IMR-90 (cell line): Measurements from ENCODE around the gene AKNA. TPM values are rescaled to one million over a fixed set of nuclear protein-coding genes. Genes with fewer than 3 reads are reported as not detected.

Experiments used
- ATAC-seq: fragments of 200-7000 bp; cut with Tn5 transposase; 2 replicates; pipeline ENCODE4 v1.9.1; 2020; ENCODE audit warnings: low read depth, mild to moderate bottlenecking, moderate library complexity
- BruUV-seq: library from RNA; stranded (reverse); fragments of 400-500 nt; replicated peaks from 2 replicates; lab custom pipeline; 2021; lab: Mats Ljungman, UMichigan
- CTCF ChIA-PET: fragments of 300-600 bp; formaldehyde crosslinking; extraction: SDS; loops from one replicate; lab custom pipeline; 2021; ENCODE audit warnings: antibody characterized with exemption; lab: Yijun Ruan, JAX
- POLR2A ChIA-PET: fragments of 300-600 bp; sonication (Branson Sonifier 250); formaldehyde crosslinking; loops from one replicate; lab custom pipeline; 2022; ENCODE audit warnings: antibody characterized with exemption; ENCODE audit not compliant: unreplicated experiment; lab: Charles Lee
- DNase-seq: peaks from one replicate; pipeline ENCODE4 v3.0.0; 2013
- H2AFZ ChIP-seq: replicated peaks from 2 replicates; pipeline ENCODE3; 2013; ENCODE audit warnings: low read length, mild to moderate bottlenecking; ENCODE audit not compliant: poor library complexity
- H2AK5ac ChIP-seq: 2 replicates; pipeline ENCODE4 v1.6.1; 2013; ENCODE audit warnings: low read depth, low read length, inconsistent platforms
- H2AK9ac ChIP-seq: replicated peaks from 2 replicates; pipeline ENCODE3; 2013; ENCODE audit warnings: mild to moderate bottlenecking, low read depth, low read length, moderate library complexity; ENCODE audit not compliant: poor library complexity
- H2BK120ac ChIP-seq: 2 replicates; pipeline ENCODE4 v1.6.1; 2013; ENCODE audit warnings: low read depth, low read length, inconsistent platforms
- H2BK15ac ChIP-seq: 3 replicates; pipeline ENCODE4 v1.6.1; 2013; ENCODE audit warnings: low read depth, low read length, inconsistent platforms
- H2BK20ac ChIP-seq: 2 replicates; pipeline ENCODE4 v1.6.1; 2013; ENCODE audit warnings: low read depth, mild to moderate bottlenecking, inconsistent platforms, low read length, moderate library complexity
- H2BK5ac ChIP-seq: 2 replicates; pipeline ENCODE4 v1.6.1; 2013; ENCODE audit warnings: mild to moderate bottlenecking, low read depth, low read length, inconsistent platforms; ENCODE audit not compliant: poor library complexity, severe bottlenecking
- H3K14ac ChIP-seq: replicated peaks from 2 replicates; pipeline ENCODE4 v1.6.1; 2013; ENCODE audit warnings: low read depth, low read length, inconsistent platforms
- H3K18ac ChIP-seq: 2 replicates; pipeline ENCODE4 v1.6.1; 2013; ENCODE audit warnings: low read depth, low read length, control low read depth
- H3K23ac ChIP-seq: 2 replicates; pipeline ENCODE4 v1.6.1; 2013; ENCODE audit warnings: low read depth, low read length, inconsistent platforms
- H3K27ac ChIP-seq: 2 replicates; pipeline ENCODE4 v1.5.1; 2013; ENCODE audit warnings: mild to moderate bottlenecking, control low read depth, low read length; ENCODE audit not compliant: insufficient read depth
- H3K27me3 ChIP-seq: 2 replicates; pipeline ENCODE4 v1.6.1; 2013; ENCODE audit warnings: low read length; ENCODE audit not compliant: control insufficient read depth, insufficient read depth
- H3K36me3 ChIP-seq: 2 replicates; pipeline ENCODE4 v1.6.1; 2013; ENCODE audit warnings: low read length, mixed read lengths; ENCODE audit not compliant: control insufficient read depth, insufficient read depth
- H3K4ac ChIP-seq: 2 replicates; pipeline ENCODE4 v1.6.1; 2013; ENCODE audit warnings: low read depth, low read length, inconsistent platforms
- H3K4me1 ChIP-seq: 2 replicates; pipeline ENCODE4 v1.6.1; 2013; ENCODE audit warnings: low read length, mixed read lengths; ENCODE audit not compliant: control insufficient read depth, insufficient read depth
- H3K4me2 ChIP-seq: 2 replicates; pipeline ENCODE4 v1.6.1; 2013; ENCODE audit warnings: low read depth, mild to moderate bottlenecking, control low read depth, low read length, moderate library complexity
- H3K4me3 ChIP-seq: 2 replicates; pipeline ENCODE4 v1.5.1; 2013; ENCODE audit warnings: low read depth, mild to moderate bottlenecking, control low read depth, low read length, moderate library complexity; ENCODE audit not compliant: insufficient read depth
- H3K56ac ChIP-seq: 2 replicates; pipeline ENCODE4 v1.6.1; 2013; ENCODE audit warnings: low read length, inconsistent platforms; ENCODE audit not compliant: insufficient read depth; ENCODE audit errors: extremely low read depth
- H3K79me1 ChIP-seq, 2 experiments: 2 replicates each; pipeline ENCODE4 v1.6.1; 2013; ENCODE audit warnings: low read length in 2 of 2, inconsistent platforms in 1 of 2, low read depth in 1 of 2
- H3K9ac ChIP-seq: 2 replicates; pipeline ENCODE4 v1.6.1; 2013; ENCODE audit warnings: low read depth, low read length, control low read depth
- H3K9me1 ChIP-seq: 2 replicates; pipeline ENCODE4 v1.6.1; 2013; ENCODE audit warnings: low read length, inconsistent platforms; ENCODE audit not compliant: insufficient read depth
- H3K9me3 ChIP-seq: 2 replicates; pipeline ENCODE4 v1.6.1; 2013; ENCODE audit warnings: low read length; ENCODE audit not compliant: control insufficient read depth, insufficient read depth
- H4K20me1 ChIP-seq: 2 replicates; pipeline ENCODE4 v1.6.1; 2013; ENCODE audit warnings: low read length, inconsistent platforms; ENCODE audit not compliant: insufficient read depth
- H4K5ac ChIP-seq: 2 replicates; pipeline ENCODE4 v1.6.1; 2013; ENCODE audit warnings: mild to moderate bottlenecking, low read depth, low read length, control low read depth
- H4K8ac ChIP-seq, 2 experiments: 2 replicates each; pipeline ENCODE4 v1.6.1; 2013; ENCODE audit warnings: low read depth in 2 of 2, low read length in 2 of 2, control low read depth in 1 of 2, inconsistent platforms in 1 of 2
- H4K91ac ChIP-seq: 2 replicates; pipeline ENCODE4 v1.6.1; 2013; ENCODE audit warnings: low read depth, low read length, inconsistent platforms; ENCODE audit not compliant: insufficient read depth
- BHLHE40 ChIP-seq: fragments of 150-350 bp; IDR thresholded peaks from 2 replicates; pipeline ENCODE4 v1.6.1; 2016; ENCODE audit warnings: mild to moderate bottlenecking, low read depth, low read length
- CEBPB ChIP-seq: IDR thresholded peaks from 2 replicates; pipeline ENCODE4 v1.6.1; 2012; ENCODE audit warnings: low read depth, low read length, improper control_type of control experiment
- CHD1 ChIP-seq: IDR thresholded peaks from 2 replicates; pipeline ENCODE4 v1.6.1; 2012; ENCODE audit warnings: low read depth, low read length, improper control_type of control experiment
- FOS ChIP-seq: fragments of 150-350 bp; IDR thresholded peaks from 2 replicates; pipeline ENCODE4 v1.6.1; 2016; ENCODE audit warnings: low read depth, low read length
- MAFK ChIP-seq: IDR thresholded peaks from 2 replicates; pipeline ENCODE4 v1.6.1; 2012; ENCODE audit warnings: low read depth, low read length, improper control_type of control experiment
- MAZ ChIP-seq: IDR thresholded peaks from 2 replicates; pipeline ENCODE4 v1.6.1; 2012; ENCODE audit warnings: low read depth, mild to moderate bottlenecking, low read length, improper control_type of control experiment, moderate library complexity, borderline replicate concordance
- MXI1 ChIP-seq: IDR thresholded peaks from 2 replicates; pipeline ENCODE4 v1.6.1; 2012; ENCODE audit warnings: low read depth, mild to moderate bottlenecking, low read length, moderate library complexity, borderline replicate concordance
- NFE2L2 ChIP-seq: fragments of 150-350 bp; IDR thresholded peaks from 2 replicates; pipeline ENCODE4 v1.6.1; 2016; ENCODE audit warnings: low read depth, mild to moderate bottlenecking, low read length
- POLR2A ChIP-seq: IDR thresholded peaks from 2 replicates; pipeline ENCODE4 v1.6.1; 2012; ENCODE audit warnings: mild to moderate bottlenecking, low read depth, low read length
- RAD21 ChIP-seq: IDR thresholded peaks from 2 replicates; pipeline ENCODE4 v1.6.1; 2012; ENCODE audit warnings: low read length, improper control_type of control experiment
- RCOR1 ChIP-seq: IDR thresholded peaks from 2 replicates; pipeline ENCODE4 v1.6.1; 2012; ENCODE audit warnings: mild to moderate bottlenecking, low read length, improper control_type of control experiment; ENCODE audit not compliant: insufficient replicate concordance
- RFX5 ChIP-seq: IDR thresholded peaks from 2 replicates; pipeline ENCODE4 v1.8.0; 2012; ENCODE audit warnings: low read depth, mild to moderate bottlenecking, low read length, moderate library complexity
- SMC3 ChIP-seq: fragments of 150-350 bp; IDR thresholded peaks from 2 replicates; pipeline ENCODE4 v1.6.1; 2016; ENCODE audit warnings: low read depth, mild to moderate bottlenecking, antibody characterized with exemption, low read length, moderate library complexity
- WGBS, 2 experiments: methylation state at CpG; one replicate each; pipeline versions ENCODE4 v1.1.5 to v1.1.7; 2013; ENCODE audit warnings: missing lambda C conversion rate in 2 of 2; ENCODE audit not compliant: insufficient read length in 1 of 2; ENCODE audit errors: extremely low coverage in 2 of 2; 5-methylcytosine and 5-hydroxymethylcytosine counted together
- dilution Hi-C: fragments of 300-500 bp; cut with HindIII; formaldehyde crosslinking; loops from one replicate; pipeline ENCODE4 v1.14.3; 2018; ENCODE audit warnings: low sequenced_read_pairs; ENCODE audit not compliant: unreplicated experiment
- in situ Hi-C: fragments of 300-500 bp; cut with MboI; formaldehyde crosslinking; loops from 3 replicates; pipeline ENCODE4 v1.14.3; 2019; ENCODE audit warnings: low sequenced_read_pairs, inconsistent platforms, mixed read lengths
- intact Hi-C: fragments of 100-400 bp; cut with micrococcal nuclease; formaldehyde crosslinking; loops from 2 replicates; pipeline ENCODE4 v1.10.0; 2022
- polyA plus RNA-seq, 3 experiments: library from polyadenylated mRNA; depleted of rRNA; stranded (reverse); fragments of >200 nt; gene quantifications; 2 replicates each; pipeline ENCODE4 v1.2.3, GENCODE V29; 2012; ENCODE audit warnings: low replicate concordance in 1 of 3
- total RNA-seq: library from RNA; depleted of rRNA; stranded (reverse); fragments of >200 nt; gene quantifications from 2 replicates; pipeline ENCODE4 v1.2.3, GENCODE V29; 2012
- TF ChIP-seq, protein P1 (sequence below): conservative IDR thresholded peaks from 2 replicates; pipeline ENCODE4 v1.5.1; 2012; ENCODE audit warnings: mild to moderate bottlenecking, low read depth, low read length, improper control_type of control experiment
- TF ChIP-seq, protein P2 (sequence below): fragments of 150-350 bp; IDR thresholded peaks from 2 replicates; pipeline ENCODE4 v1.6.1; 2016; ENCODE audit warnings: low read depth, mild to moderate bottlenecking, low read length, moderate library complexity, borderline replicate concordance
- TF ChIP-seq, protein P3 (sequence below): fragments of 150-350 bp; IDR thresholded peaks from 2 replicates; pipeline ENCODE4 v1.6.1; 2017; ENCODE audit warnings: mild to moderate bottlenecking, antibody characterized with exemption, low read length, low read depth

Gene AKNA
- total and polyA plus RNA-seq, 2 of the 4 experiments (the other 2 are of a cell fraction), result 2.7 to 7.3 TPM

DNA sequence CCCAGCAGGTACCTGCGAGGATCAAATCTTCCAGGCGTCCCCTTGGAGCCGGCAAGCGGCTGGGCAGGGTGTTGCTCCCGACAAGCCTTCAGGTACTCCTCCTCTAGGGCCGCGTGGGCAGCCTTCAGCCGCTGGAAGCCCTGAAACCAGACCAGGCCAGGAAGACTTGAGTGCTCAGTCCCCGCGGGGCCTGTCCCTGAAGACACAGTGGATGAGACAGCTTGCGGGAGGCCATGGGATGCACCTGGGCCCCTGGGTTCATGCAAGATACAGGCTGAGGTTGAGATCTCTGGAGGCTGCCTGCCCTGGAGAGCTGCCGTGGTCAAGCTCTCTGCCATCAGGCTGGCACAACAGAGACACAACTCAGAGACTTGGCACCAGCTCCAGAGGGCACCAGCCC, 25.4 kb downstream of the AKNA start:
- H3K4me2 ChIP-seq, result no peak overlapping the region
- H3K14ac ChIP-seq, result no peak overlapping the region
- ChIA-PET CTCF (no interaction called here), POLR2A (no interaction called here)
- intact Hi-C loops, result no loop called here
- H2BK20ac ChIP-seq, result no peak overlapping the region
- 100% methylated on average over 1 of the region's 12 CpGs; no CpG with 5 or more reads in 1 of the 2 experiments for WGBS, 2 experiments
- H3K9me3 ChIP-seq, result no peaks in the 10 kb centered on the region
- H3K18ac ChIP-seq, result no peak overlapping the region
- in situ Hi-C loops, result no loop called here
- no peak for DNase-seq
- H3K9me1 ChIP-seq, result peaks cover 15% of the 10 kb centered on the region
- no peaks in the 10 kb centered on the region for H3K27me3 ChIP-seq
- ATAC-seq, result no peak
- H3K4ac ChIP-seq, result no peak overlapping the region
- H2BK5ac ChIP-seq, result no peak overlapping the region
- dilution Hi-C loops, result no loop called here
- H2AK5ac ChIP-seq, result peak overlapping the region; percentile 43; the same call in 1 of the 2 replicates
- H3K27ac ChIP-seq, result no peak overlapping the region
- H4K8ac ChIP-seq, result no peak overlapping the region
- no peak overlapping the region for H4K5ac ChIP-seq
- H3K4me1 ChIP-seq, result peaks cover 16% of the 10 kb centered on the region
- H2AK9ac ChIP-seq, result peak overlapping the region; percentile 35
- H3K9ac ChIP-seq, result no peak overlapping the region
- H2AFZ ChIP-seq, result no peak overlapping the region
- peaks cover 58% of the 10 kb centered on the region for H3K36me3 ChIP-seq
- H3K23ac ChIP-seq, result no peak overlapping the region
- no peak overlapping the region for H3K56ac ChIP-seq
- no peak overlapping the region for H3K4me3 ChIP-seq
- no peak overlapping the region for H2BK15ac ChIP-seq
- no peak overlapping the region for H2BK120ac ChIP-seq
- peaks cover 2 to 3% of the 10 kb centered on the region in 2 experiments; a peak in 3 of 4 replicates for H3K79me1 ChIP-seq
- no TSS peak for BruUV-seq
- no peaks in the 10 kb centered on the region; the same call in 1 of the 2 replicates for H4K20me1 ChIP-seq
- TF ChIP-seq FOS (no peak), MXI1 (no peak), CHD1 (no peak), SMC3 (no peak), MAZ (no peak), POLR2A (no peak), RAD21 (no peak), MAFK (no peak), NFE2L2 (no peak), CEBPB (no peak), RCOR1 (no peak), BHLHE40 (no peak), RFX5 (no peak)
- TF ChIP-seq, protein P1, sequence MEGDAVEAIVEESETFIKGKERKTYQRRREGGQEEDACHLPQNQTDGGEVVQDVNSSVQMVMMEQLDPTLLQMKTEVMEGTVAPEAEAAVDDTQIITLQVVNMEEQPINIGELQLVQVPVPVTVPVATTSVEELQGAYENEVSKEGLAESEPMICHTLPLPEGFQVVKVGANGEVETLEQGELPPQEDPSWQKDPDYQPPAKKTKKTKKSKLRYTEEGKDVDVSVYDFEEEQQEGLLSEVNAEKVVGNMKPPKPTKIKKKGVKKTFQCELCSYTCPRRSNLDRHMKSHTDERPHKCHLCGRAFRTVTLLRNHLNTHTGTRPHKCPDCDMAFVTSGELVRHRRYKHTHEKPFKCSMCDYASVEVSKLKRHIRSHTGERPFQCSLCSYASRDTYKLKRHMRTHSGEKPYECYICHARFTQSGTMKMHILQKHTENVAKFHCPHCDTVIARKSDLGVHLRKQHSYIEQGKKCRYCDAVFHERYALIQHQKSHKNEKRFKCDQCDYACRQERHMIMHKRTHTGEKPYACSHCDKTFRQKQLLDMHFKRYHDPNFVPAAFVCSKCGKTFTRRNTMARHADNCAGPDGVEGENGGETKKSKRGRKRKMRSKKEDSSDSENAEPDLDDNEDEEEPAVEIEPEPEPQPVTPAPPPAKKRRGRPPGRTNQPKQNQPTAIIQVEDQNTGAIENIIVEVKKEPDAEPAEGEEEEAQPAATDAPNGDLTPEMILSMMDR, result no peak
- TF ChIP-seq, protein P2, sequence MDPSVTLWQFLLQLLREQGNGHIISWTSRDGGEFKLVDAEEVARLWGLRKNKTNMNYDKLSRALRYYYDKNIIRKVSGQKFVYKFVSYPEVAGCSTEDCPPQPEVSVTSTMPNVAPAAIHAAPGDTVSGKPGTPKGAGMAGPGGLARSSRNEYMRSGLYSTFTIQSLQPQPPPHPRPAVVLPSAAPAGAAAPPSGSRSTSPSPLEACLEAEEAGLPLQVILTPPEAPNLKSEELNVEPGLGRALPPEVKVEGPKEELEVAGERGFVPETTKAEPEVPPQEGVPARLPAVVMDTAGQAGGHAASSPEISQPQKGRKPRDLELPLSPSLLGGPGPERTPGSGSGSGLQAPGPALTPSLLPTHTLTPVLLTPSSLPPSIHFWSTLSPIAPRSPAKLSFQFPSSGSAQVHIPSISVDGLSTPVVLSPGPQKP, result no peak
- TF ChIP-seq, protein P3, sequence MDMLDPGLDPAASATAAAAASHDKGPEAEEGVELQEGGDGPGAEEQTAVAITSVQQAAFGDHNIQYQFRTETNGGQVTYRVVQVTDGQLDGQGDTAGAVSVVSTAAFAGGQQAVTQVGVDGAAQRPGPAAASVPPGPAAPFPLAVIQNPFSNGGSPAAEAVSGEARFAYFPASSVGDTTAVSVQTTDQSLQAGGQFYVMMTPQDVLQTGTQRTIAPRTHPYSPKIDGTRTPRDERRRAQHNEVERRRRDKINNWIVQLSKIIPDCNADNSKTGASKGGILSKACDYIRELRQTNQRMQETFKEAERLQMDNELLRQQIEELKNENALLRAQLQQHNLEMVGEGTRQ, result no peak
- H4K91ac ChIP-seq, result no peak overlapping the region
